Suprapubic skin (tissue), 3 donors: Measurements from ENCODE around the gene ALDH5A1.

Experiments used
- POLR2AphosphoS5 ChIP-seq, 3 donors: sonication (generic); formaldehyde crosslinking; IDR thresholded peaks; one replicate each; pipeline ENCODE4 v1.6.1; 2017; ENCODE audit warnings: antibody characterized with exemption in 3 of 3
- TF ChIP-seq, protein P1 (sequence below), 2 donors: fragments of 200-600 bp in 1 of 2; fragments of 450-650 bp in 1 of 2; sonication (generic) in 1 of 2; IDR thresholded peaks; one replicate each; pipeline ENCODE4 v1.5.1; 2016 to 2019; ENCODE audit warnings: antibody characterized with exemption in 2 of 2, mild to moderate bottlenecking in 1 of 2, moderate library complexity in 1 of 2

- no peak for TF ChIP-seq POLR2AphosphoS5 (IDR thresholded peaks at IDR 0.05)
- TF ChIP-seq, protein P1, sequence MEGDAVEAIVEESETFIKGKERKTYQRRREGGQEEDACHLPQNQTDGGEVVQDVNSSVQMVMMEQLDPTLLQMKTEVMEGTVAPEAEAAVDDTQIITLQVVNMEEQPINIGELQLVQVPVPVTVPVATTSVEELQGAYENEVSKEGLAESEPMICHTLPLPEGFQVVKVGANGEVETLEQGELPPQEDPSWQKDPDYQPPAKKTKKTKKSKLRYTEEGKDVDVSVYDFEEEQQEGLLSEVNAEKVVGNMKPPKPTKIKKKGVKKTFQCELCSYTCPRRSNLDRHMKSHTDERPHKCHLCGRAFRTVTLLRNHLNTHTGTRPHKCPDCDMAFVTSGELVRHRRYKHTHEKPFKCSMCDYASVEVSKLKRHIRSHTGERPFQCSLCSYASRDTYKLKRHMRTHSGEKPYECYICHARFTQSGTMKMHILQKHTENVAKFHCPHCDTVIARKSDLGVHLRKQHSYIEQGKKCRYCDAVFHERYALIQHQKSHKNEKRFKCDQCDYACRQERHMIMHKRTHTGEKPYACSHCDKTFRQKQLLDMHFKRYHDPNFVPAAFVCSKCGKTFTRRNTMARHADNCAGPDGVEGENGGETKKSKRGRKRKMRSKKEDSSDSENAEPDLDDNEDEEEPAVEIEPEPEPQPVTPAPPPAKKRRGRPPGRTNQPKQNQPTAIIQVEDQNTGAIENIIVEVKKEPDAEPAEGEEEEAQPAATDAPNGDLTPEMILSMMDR (IDR thresholded peaks at IDR 0.05), result no peak
Measured at GRCh38 chr6:24574809-24575208, 80.0 kb downstream of the ALDH5A1 start.
